ENCODE data around the gene CDH26. TPM values are rescaled to one million over a fixed set of nuclear protein-coding genes. Genes with fewer than 3 reads are reported as not detected.
A peak's percentile ranks its signal among the peaks of the same experiment; 100 is the strongest.

CDH26 gene
- total and polyA plus RNA-seq, 2 of the 13 experiments (the other 11 are each of a cell fraction or from before 2014, with no cell fraction given): 0.40 to 1.1 TPM

- TF ChIP-seq ZNF746 (CRISPR knock-in tag; IDR thresholded peaks at IDR 0.05) (peak; percentile 69; the same call in 1 of the 2 replicates), GPBP1L1 (CRISPR knock-in tag; IDR thresholded peaks at IDR 0.05) (no peak), HOXA9 (CRISPR knock-in tag; IDR thresholded peaks at IDR 0.05; ENCODE audit: borderline replicate concordance) (no peak), ZNF891 (CRISPR knock-in tag; IDR thresholded peaks at IDR 0.05) (no peak), HBP1 (CRISPR knock-in tag; IDR thresholded peaks at IDR 0.05; ENCODE audit: low read depth) (no peak), FOXP1 (IDR thresholded peaks at IDR 0.05) (no peak), FOXP1 (CRISPR knock-in tag; IDR thresholded peaks at IDR 0.05) (peak; percentile 82), ZKSCAN5 (CRISPR knock-in tag; IDR thresholded peaks at IDR 0.05) (no peak), SMYD3 (CRISPR knock-in tag; IDR thresholded peaks at IDR 0.05) (no peak), ZSCAN31 (CRISPR knock-in tag; IDR thresholded peaks at IDR 0.05; ENCODE audit: low read depth) (no peak), HOXD1 (CRISPR knock-in tag; IDR thresholded peaks at IDR 0.05) (no peak), ZBTB20 (CRISPR knock-in tag; IDR thresholded peaks at IDR 0.05; ENCODE audit: borderline replicate concordance, low read depth) (no peak), ZNF441 (CRISPR knock-in tag; IDR thresholded peaks at IDR 0.05; ENCODE audit: borderline replicate concordance) (no peak), POGZ (CRISPR knock-in tag; IDR thresholded peaks at IDR 0.05) (no peak), GZF1 (CRISPR knock-in tag; IDR thresholded peaks at IDR 0.05) (no peak), ZNF556 (CRISPR knock-in tag; IDR thresholded peaks at IDR 0.05; ENCODE audit: borderline replicate concordance) (no peak), ZNF407 (CRISPR knock-in tag; IDR thresholded peaks at IDR 0.05; ENCODE audit: not compliant biosample characterization) (no peak), ZFX (CRISPR knock-in tag; IDR thresholded peaks at IDR 0.05; ENCODE audit: low read depth) (no peak)
These were observed 95.0 kb downstream of the CDH26 start (continued) for GRCh38 chr20:60053125-60053817.

Measured in HepG2 (cell line).